GM18907 (cell line): ENCODE measurements around the gene WIPF2.
A peak's percentile ranks its signal among the peaks of the same experiment; 100 is the strongest.

ENCODE experiments used
- ATAC-seq: cut with Tn5 transposase; IDR thresholded peaks from one replicate; pipeline ENCODE4 v1.9.1; 2021; ENCODE audit warnings: mild to moderate bottlenecking, moderate library complexity; ENCODE audit not compliant: unreplicated experiment

Gene WIPF2, protein sequence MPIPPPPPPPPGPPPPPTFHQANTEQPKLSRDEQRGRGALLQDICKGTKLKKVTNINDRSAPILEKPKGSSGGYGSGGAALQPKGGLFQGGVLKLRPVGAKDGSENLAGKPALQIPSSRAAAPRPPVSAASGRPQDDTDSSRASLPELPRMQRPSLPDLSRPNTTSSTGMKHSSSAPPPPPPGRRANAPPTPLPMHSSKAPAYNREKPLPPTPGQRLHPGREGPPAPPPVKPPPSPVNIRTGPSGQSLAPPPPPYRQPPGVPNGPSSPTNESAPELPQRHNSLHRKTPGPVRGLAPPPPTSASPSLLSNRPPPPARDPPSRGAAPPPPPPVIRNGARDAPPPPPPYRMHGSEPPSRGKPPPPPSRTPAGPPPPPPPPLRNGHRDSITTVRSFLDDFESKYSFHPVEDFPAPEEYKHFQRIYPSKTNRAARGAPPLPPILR

DNA sequence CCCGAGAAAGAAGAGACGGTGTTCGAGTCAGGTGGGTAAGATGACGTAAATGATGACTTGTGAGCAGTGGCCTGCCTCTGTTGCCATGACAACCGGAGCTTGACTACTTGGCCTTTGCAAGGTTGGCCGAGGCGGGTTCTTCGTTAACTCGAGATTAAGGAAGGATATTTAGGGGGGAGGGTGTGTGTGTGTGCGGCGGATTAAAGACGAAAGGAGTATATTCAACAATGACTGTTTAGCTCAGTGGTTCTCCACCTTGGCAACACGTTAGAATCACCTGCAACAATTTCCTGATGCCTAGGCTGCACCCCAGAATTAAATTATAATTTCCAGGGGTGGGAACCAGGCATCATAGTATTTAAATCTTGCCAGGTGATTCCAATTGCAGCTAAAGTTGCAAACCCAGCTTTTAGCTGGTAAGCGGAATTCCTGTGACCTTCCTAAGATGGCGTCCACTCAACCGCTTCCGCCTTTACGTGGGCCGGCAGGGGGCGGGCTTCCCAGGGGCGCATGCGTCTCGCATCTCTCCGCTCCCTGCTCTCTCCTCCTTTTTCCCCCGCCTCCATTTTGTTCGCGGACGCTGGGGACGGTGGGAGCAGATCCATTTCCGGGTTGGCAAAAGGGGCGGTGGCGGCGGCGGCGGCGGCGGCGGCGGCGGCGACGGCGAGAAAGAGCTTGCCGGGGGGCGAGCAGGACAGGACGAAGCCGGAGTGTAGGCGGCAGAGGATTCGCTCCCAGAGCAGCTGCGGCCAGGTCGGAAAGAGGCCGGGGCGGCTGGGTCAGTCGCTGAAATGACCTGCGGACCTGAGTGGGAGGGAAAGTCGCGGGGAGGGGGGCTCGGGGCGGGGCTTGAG is at the start of gene WIPF2:
Gene WIPF2 (plus strand): TSS at position 565 of the 854 bp plus-strand sequence. CDS start 37,156 bp downstream, outside the sequence.
- peak; percentile 83 for ATAC-seq

DNA sequence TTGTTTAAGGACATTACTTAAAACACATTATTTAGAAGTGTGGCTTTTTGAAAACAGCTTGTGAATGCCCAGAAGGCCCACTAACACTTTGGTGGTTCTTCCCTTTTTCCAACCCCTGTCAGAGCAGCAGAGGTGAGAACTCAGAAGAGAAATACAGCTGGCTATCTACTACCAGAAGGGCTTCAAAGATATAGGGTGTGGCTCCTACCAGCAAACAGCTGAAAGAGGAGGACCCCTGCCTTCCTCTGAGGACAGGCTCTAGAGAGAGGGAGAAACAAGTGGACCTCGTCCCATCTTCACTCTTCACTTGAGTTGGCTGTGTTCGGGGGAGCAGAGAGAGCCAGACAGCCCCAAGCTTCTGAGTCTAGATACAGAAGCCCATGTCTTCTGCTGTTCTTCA is 48.8 kb upstream of the WIPF2 start:
- no peak for ATAC-seq

GRCh38 chr17:40171750-40172149 is 47.4 kb upstream of the WIPF2 start:
- ATAC-seq, result no peak

GRCh38 chr17:40173091-40173777 is 45.9 kb upstream of the WIPF2 start:
- ATAC-seq, result no peak

DNA sequence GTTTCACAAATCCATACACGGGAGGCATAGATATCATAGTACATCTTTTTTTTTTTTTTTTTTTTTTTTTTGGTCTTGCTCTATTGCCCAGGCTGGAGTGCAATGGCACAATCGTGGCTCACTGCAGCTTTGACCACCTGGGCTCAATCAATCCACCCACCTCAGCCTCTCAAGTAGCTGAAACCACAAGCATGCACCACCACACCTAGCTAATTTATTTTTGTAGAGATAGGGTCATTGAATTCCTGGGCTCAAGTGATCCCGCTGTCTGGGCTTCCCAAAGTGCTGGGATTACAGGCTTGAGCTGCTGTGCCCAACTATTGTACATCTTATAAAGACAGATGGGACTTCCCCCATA is 45.3 kb upstream of the WIPF2 start:
- ATAC-seq, result no peak

GRCh38 chr17:40174514-40174913 is 44.6 kb upstream of the WIPF2 start:
- no peak for ATAC-seq

DNA sequence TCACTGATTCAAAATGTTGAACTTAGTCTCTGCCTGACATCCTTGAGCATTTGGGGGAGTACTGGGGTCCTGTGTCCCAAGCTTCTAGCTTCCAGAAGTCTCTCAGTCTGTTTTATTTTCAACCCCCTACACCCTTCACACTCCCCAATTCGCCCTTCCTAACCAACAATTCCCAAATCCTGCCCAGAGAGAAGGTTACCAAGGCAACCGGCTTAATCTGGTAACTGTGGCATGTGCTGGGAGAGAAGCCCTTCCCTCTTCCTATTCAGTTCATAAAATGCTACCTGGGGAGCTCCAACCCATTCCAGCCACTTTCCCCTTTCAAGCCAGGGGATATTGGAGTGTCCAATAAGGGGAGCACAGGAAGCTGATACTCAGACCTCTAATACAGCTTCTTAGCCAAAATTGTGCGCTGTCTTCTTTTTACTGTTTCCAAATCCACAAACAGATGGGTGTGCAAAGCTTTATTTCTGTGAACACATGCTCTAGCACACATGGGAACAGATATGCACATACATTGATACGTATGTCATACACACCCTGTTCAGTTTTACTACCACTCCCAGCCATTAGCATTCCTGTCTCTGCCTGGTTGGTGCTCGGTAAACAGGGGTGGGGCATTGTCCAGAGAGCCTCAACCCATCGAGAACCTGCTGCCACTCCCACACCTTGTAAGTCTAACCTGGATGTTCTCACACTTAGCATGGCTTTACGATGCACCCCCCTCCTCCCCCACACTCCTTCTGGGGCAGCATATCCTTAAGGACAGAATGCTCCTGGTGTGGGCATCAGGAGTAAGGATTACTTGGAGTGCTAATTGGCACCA is 43.0 kb upstream of the WIPF2 start:
- ATAC-seq, result no peak

- no peak for ATAC-seq
Observed at GRCh38 chr17:40176754-40177110, 42.4 kb upstream of the WIPF2 start.

DNA sequence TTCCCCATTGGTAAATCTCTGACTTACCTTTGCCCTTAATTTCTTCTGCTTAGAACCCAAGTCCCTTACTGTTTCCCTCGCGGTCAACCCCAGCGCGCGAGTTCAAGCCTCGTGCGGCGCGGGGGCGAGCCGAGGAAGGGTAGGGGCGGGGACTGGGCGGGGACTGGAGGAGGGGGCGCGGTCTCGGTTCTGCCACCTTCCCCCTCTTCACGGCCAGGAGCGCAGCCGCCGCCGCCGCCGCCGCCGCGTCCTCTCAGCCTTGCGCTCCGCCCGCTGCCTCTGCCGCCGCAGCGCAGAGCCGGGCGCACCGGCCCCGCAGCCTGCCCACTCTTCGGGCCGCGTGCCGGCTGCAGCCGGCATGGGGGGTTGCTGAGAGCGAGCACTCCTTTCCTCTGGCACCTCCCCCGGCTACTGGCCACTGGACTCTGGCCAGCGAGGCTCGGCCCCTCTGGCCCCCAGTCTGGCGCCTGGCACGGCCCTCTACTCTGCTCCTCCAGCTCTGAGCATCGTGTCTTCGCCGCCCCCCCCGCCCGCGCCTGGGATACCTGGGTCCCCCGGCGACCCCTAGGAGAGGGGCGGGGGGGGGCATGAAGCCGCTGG is 41.7 kb upstream of the WIPF2 start, which contains the start of gene RAPGEFL1:
Gene RAPGEFL1 (plus strand): TSS at position 196 of the 600 bp plus-strand sequence. CDS start 392 bp downstream, at position 588.
- peak; percentile 45 for ATAC-seq

GRCh38 chr17:40178021-40178601 is 41.0 kb upstream of the WIPF2 start:
- no peak for ATAC-seq

DNA sequence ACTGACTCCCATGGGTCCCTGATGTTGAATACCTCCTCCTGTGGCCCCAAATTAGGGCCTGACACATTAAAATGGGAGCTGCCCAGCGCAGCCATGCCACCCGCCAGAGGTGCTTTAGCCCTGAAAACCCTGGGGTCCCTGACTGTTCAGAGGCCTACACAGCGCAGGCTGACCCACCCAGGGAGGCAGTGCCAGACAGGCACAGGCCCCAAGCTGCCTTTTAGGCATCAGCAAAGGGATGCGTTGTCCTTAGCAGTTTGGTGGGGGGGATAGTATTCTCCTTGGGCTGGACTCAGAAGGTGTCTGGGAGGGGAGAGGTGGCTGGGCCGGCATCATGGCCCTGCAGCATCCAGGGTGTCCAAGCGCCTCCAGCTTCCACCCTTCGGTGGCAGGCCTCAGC is 40.4 kb upstream of the WIPF2 start:
- no peak for ATAC-seq

GRCh38 chr17:40179923-40180659 is 39.0 kb upstream of the WIPF2 start:
- ATAC-seq, result no peak

- ATAC-seq, result no peak
Observed at GRCh38 chr17:40180694-40181093, 38.4 kb upstream of the WIPF2 start.

DNA sequence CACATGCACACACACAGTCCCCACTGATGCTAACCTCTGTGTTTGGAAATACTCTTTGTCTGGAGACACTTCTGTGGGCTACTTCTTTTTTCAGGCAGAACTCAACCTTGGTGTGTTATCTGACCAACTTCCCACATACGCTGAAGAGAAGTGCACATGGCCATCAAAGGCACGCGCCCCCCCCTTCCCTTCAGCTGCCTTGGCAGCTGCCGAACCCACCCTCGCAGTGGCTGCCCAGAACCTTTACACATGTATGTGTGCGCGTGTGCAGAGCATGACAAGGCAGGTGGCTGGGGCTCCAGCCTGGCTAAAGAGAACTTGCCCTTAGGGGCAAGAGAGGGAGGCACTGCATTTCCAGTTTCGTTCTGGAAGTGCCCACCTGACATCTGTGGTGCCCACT is 37.9 kb upstream of the WIPF2 start:
- no peak for ATAC-seq

- no peak for ATAC-seq
Observed at GRCh38 chr17:40182606-40183005, 36.5 kb upstream of the WIPF2 start.

- ATAC-seq, result no peak
Observed at GRCh38 chr17:40187238-40187637, 31.9 kb upstream of the WIPF2 start.

DNA sequence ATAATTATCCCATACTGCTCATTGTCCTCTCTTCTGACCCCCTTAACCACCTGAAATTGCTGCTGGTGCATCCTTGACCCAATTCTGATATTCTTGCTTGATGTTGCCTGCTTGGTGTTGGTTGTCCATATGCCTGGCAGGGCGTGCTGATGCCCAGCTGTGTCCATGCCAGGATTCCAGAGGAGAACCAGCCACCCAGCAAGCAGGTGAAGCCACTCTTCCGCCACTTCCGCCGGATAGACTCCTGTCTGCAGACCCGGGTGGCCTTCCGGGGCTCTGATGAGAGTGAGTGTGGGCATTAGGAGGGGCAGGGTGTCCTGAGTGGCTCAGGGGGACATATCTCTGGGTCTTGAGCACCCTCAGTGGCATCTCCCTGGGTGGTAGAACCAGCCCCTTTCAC is 30.4 kb upstream of the WIPF2 start:
- ATAC-seq, result no peak

- ATAC-seq, result no peak
Observed at GRCh38 chr17:40190197-40191021, 28.7 kb upstream of the WIPF2 start.
